Measurements from ENCODE around the gene ZC2HC1B.

The ZC2HC1B gene

GRCh38 chr6:143961886-143962878 lies 97.9 kb downstream of the ZC2HC1B start:
- no peak for DNase-seq (ENCODE audit: low read depth in 2 of 2)

GRCh38 chr6:143963158-143963919 lies 99.1 kb downstream of the ZC2HC1B start:
- DNase-seq (ENCODE audit: low read depth in 2 of 2) = no peak

GRCh38 chr6:143964674-143965081 lies 100.4 kb downstream of the ZC2HC1B start:
- no peak for DNase-seq (ENCODE audit: low read depth in 2 of 2)

- DNase-seq (ENCODE audit: low read depth in 2 of 2) = no peak
Measured at GRCh38 chr6:143965503-143966171, 101.4 kb downstream of the ZC2HC1B start.

GRCh38 chr6:143966312-143966711 lies 102.0 kb downstream of the ZC2HC1B start:
- DNase-seq (ENCODE audit: low read depth in 2 of 2) = no peak

GRCh38 chr6:143967706-143968376 lies 103.6 kb downstream of the ZC2HC1B start:
- no peak for DNase-seq (ENCODE audit: low read depth in 2 of 2)

GRCh38 chr6:143969077-143969476 lies 104.8 kb downstream of the ZC2HC1B start:
- DNase-seq (ENCODE audit: low read depth in 2 of 2) = no peak

GRCh38 chr6:143970456-143971218 lies 106.4 kb downstream of the ZC2HC1B start:
- no peak for DNase-seq (ENCODE audit: low read depth in 2 of 2)

GRCh38 chr6:143971482-143972205 lies 107.4 kb downstream of the ZC2HC1B start:
- no peak for DNase-seq (ENCODE audit: low read depth in 2 of 2)

- no peak for DNase-seq (ENCODE audit: low read depth in 2 of 2)
Measured at GRCh38 chr6:143973097-143973966, 109.1 kb downstream of the ZC2HC1B start.

GRCh38 chr6:143974089-143974488 lies 109.8 kb downstream of the ZC2HC1B start:
- no peak for DNase-seq (ENCODE audit: low read depth in 2 of 2)

- no peak for DNase-seq (ENCODE audit: low read depth in 2 of 2)
Measured at GRCh38 chr6:143976806-143977349, 112.6 kb downstream of the ZC2HC1B start.

- DNase-seq (ENCODE audit: low read depth in 2 of 2) = no peak
Measured at GRCh38 chr6:143980921-143981320, 116.6 kb downstream of the ZC2HC1B start.

- DNase-seq (ENCODE audit: low read depth in 2 of 2) = no peak
Measured at GRCh38 chr6:143982968-143983367, 118.7 kb downstream of the ZC2HC1B start.

- DNase-seq (ENCODE audit: low read depth in 2 of 2) = no peak
Measured at GRCh38 chr6:143984666-143985065, 120.4 kb downstream of the ZC2HC1B start.

GRCh38 chr6:143986463-143987065 lies 122.3 kb downstream of the ZC2HC1B start:
- DNase-seq (ENCODE audit: low read depth in 2 of 2) = no peak
